Esophagus squamous epithelium (tissue), 5 donors: Measurements from ENCODE around the gene SHC4. TPM values are rescaled to one million over a fixed set of nuclear protein-coding genes. Genes with fewer than 3 reads are reported as not detected.
"Not testable (repeated sequence)": the region's sequence is repeated elsewhere in the genome, so short reads cannot be mapped to it uniquely, and the experiment has no call there.

Experiments used
- DNase-seq: peaks from one replicate; lab custom pipeline; 2025; lab: John Stamatoyannopoulos, UW
- H3K27ac ChIP-seq, 4 donors: fragments of 200-600 bp; sonication (generic); one replicate each; pipeline ENCODE4 v1.5.1; 2016 to 2019; ENCODE audit warnings: mild to moderate bottlenecking in 1 of 4
- H3K27me3 ChIP-seq, 4 donors: fragments of 200-600 bp; sonication (generic); 1 replicate in 3 of 4; 2 replicates in 1 of 4; pipeline versions ENCODE4 v1.5.1 to v1.6.0; 2017 to 2021; ENCODE audit warnings: antibody characterized with exemption in 1 of 4
- H3K36me3 ChIP-seq, 3 donors: fragments of 200-600 bp; sonication (generic); one replicate each; pipeline ENCODE4 v1.5.1; 2016 to 2019
- H3K4me1 ChIP-seq, 3 donors: fragments of 200-600 bp; sonication (generic); one replicate each; pipeline ENCODE4 v1.5.1; 2017 to 2019
- H3K4me3 ChIP-seq, 4 donors: fragments of 200-600 bp; sonication (generic); 1 replicate in 3 of 4; 2 replicates in 1 of 4; pipeline ENCODE4 v1.5.1; 2016 to 2019; ENCODE audit warnings: mild to moderate bottlenecking in 2 of 4, moderate library complexity in 1 of 4
- H3K9me3 ChIP-seq, 3 donors: fragments of 200-600 bp; sonication (generic); one replicate each; pipeline ENCODE4 v1.5.1; 2016 to 2019
- POLR2A ChIP-seq, 4 donors: fragments of 450-650 bp; IDR thresholded peaks; one replicate each; pipeline ENCODE4 v1.6.1; 2017; ENCODE audit warnings: antibody characterized with exemption in 4 of 4, mild to moderate bottlenecking in 4 of 4, moderate library complexity in 3 of 4
- WGBS, 2 donors: methylation state at CpG; one replicate each; pipeline ENCODE4 v1.1.5; 2018; 5-methylcytosine and 5-hydroxymethylcytosine counted together
- intact Hi-C: fragments of 100-400 bp; cut with DNase I; formaldehyde crosslinking; loops from one replicate; pipeline ENCODE4 v1.15.0; 2022
- total RNA-seq, 4 donors: library from RNA; depleted of rRNA; stranded (reverse); fragments of >200 nt; gene quantifications; one replicate each; pipeline ENCODE4 v1.1.0, GENCODE V29; 2016
- TF ChIP-seq, protein P1 (sequence below), 6 experiments: fragments of 450-650 bp in 4 of 6; fragments of 200-600 bp in 2 of 6; sonication (generic) in 2 of 6; IDR thresholded peaks; one replicate each; pipeline ENCODE4 v1.5.1; 2016 to 2019; ENCODE audit warnings: antibody characterized with exemption in 6 of 6, mild to moderate bottlenecking in 4 of 6, moderate library complexity in 4 of 6
- donor health status: DM: yes; HTN: yes; CAD: no.

SHC4 gene
- total RNA-seq, 4 donors from 2014 or later = 0.18 to 0.50 (median 0.38) TPM; not detected in 1

DNA sequence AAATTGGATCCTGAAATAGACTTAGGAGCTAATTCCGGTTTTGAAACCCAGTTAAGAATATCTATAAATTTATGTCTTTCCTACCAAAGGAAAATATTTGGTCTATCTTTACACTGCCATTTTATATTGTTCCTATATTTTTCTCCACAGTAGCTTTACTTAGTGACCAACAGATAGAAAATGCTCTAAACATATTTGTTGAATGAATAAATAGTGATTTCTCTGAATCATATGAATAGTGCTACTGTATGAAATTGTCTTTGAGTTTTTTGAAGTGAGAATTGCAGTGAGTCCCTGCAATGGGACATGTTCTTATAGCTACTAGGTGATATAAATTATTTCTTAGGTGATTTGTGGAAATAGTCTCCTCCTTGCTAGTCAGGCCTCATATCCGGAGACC, 104.3 kb downstream of the SHC4 start:
- Histone ChIP-seq H3K4me3 (no peak overlapping the region), H3K9me3 (no peaks in the 10 kb centered on the region), H3K27me3 (no peaks in the 10 kb centered on the region), H3K27ac (no peak overlapping the region), H3K4me1 (no peaks in the 10 kb centered on the region), H3K36me3 (no peaks in the 10 kb centered on the region)
- TF ChIP-seq POLR2A (IDR thresholded peaks at IDR 0.05) = no peak
- TF ChIP-seq, protein P1, sequence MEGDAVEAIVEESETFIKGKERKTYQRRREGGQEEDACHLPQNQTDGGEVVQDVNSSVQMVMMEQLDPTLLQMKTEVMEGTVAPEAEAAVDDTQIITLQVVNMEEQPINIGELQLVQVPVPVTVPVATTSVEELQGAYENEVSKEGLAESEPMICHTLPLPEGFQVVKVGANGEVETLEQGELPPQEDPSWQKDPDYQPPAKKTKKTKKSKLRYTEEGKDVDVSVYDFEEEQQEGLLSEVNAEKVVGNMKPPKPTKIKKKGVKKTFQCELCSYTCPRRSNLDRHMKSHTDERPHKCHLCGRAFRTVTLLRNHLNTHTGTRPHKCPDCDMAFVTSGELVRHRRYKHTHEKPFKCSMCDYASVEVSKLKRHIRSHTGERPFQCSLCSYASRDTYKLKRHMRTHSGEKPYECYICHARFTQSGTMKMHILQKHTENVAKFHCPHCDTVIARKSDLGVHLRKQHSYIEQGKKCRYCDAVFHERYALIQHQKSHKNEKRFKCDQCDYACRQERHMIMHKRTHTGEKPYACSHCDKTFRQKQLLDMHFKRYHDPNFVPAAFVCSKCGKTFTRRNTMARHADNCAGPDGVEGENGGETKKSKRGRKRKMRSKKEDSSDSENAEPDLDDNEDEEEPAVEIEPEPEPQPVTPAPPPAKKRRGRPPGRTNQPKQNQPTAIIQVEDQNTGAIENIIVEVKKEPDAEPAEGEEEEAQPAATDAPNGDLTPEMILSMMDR (IDR thresholded peaks at IDR 0.05) = no peak
- DNase-seq = no peak
- intact Hi-C loops = no loop called here
- WGBS, 2 donors = 94 to 95% methylated on average over 2 of the region's 2 CpGs

DNA sequence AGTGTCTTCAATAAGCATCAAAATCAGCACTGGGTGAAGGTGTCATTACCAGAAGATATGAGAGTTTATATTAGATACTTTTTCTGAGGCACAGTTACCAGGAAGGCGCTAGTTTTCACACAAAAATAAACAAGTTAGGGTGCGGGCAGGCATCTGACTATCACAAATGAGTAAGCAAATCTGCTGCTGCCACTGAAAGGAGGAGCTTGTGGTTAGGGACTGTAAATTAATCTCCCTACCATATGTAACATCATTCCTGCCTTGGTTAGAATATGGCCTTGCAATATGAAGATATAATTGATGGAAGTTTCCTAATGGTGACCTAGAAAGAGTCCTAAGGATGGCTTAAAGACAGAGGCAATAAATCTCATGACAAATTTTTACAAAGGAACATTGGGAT, 105.3 kb downstream of the SHC4 start:
- Histone ChIP-seq H3K36me3 (no peaks in the 10 kb centered on the region), H3K27me3 (no peaks in the 10 kb centered on the region), H3K9me3 (no peaks in the 10 kb centered on the region), H3K4me1 (no peaks in the 10 kb centered on the region), H3K4me3 (no peak overlapping the region), H3K27ac (no peak overlapping the region)
- no peak for DNase-seq
- intact Hi-C loops = no loop called here
- WGBS, 2 donors = 43 to 47% methylated on average over 2 of the region's 2 CpGs
- no peak for TF ChIP-seq POLR2A (IDR thresholded peaks at IDR 0.05)
- TF ChIP-seq, protein P1 (IDR thresholded peaks at IDR 0.05) = no peak

DNA sequence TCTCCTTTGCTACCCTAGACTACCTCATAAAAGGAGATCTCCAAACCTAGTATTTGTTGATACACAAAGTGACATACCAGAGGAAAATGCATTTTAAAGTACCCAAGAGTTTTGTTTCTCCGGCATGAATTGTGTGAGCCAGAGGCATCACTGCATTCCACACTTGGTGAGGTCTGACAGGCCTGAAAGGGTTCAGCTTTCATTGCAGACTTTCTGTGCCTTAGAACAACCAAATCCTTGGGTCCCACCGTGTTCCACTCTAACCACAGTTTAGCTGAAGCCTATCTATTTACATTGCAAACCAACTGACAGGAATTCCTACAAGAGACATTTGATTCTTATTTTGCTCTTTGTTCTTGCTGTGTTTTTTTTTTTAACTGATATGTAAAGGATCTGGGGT, 106.8 kb downstream of the SHC4 start:
- 50 to 61% methylated on average over 2 of the region's 2 CpGs for WGBS, 2 donors
- Histone ChIP-seq H3K27ac (no peak overlapping the region), H3K36me3 (no peaks in the 10 kb centered on the region), H3K27me3 (no peaks in the 10 kb centered on the region), H3K4me3 (no peak overlapping the region), H3K4me1 (no peaks in the 10 kb centered on the region), H3K9me3 (no peaks in the 10 kb centered on the region)
- TF ChIP-seq POLR2A (IDR thresholded peaks at IDR 0.05) = no peak
- TF ChIP-seq, protein P1 (IDR thresholded peaks at IDR 0.05) = no peak
- DNase-seq = no peak
- intact Hi-C loops = no loop called here

DNA sequence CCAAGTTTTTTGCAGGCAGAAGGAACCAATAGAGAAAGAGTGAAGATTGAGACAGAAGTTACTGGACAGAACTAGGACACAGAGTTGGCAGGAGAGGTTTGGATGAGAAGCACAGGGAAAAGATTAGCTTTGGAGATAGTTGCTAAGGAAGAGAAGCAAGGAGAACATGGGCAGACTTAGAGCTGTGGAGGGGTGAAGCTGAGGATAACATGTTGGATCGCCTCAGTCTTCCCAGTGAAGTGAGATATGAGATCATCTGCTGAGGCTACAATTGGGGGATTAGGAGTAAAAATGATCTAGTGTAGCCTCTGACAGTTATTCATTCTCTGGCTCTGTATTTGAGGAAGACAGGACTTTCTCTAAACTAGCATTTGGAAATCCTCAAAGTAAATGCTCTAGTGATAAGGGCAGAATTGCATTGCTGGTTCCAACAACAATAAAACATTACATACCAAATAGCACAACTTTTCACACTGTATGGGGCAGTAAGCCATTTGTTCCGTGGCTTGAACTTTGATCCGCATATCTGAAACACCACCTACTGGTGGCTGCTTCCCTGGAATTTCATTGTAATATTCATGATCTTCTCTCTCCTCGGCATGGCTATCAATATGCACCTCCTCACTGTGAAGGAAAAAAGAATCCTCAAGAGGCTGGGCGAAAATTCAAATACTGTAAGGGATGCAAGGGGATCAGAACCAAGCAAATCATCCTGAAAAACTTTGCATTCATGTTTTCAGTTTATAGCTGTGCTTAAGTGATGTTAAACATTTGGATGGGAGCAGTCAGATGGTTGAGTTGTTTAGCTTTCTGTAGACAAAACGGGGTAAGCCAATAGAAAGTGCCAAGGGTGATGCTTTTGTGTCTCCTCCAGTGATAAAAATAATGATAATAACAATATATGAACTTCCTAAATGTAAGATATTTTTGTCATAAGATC, 107.9 kb downstream of the SHC4 start:
- H3K4me3 ChIP-seq = no peak overlapping the region
- TF ChIP-seq POLR2A (IDR thresholded peaks at IDR 0.05) = no peak
- TF ChIP-seq, protein P1 (IDR thresholded peaks at IDR 0.05) = peak in 5 of 6 experiments; percentile 33 to 53 (median 37)
- WGBS, 2 donors = 18 to 28% methylated on average over 6 of the region's 6 CpGs
- H3K9me3 ChIP-seq = no peaks in the 10 kb centered on the region
- peak overlapping the region in 2 of 4 donors; percentile 6 to 15 for H3K27ac ChIP-seq
- intact Hi-C loops = no loop called here
- no peak for DNase-seq
- H3K36me3 ChIP-seq = no peaks in the 10 kb centered on the region
- H3K4me1 ChIP-seq = no peaks in the 10 kb centered on the region
- H3K27me3 ChIP-seq = no peaks in the 10 kb centered on the region

DNA sequence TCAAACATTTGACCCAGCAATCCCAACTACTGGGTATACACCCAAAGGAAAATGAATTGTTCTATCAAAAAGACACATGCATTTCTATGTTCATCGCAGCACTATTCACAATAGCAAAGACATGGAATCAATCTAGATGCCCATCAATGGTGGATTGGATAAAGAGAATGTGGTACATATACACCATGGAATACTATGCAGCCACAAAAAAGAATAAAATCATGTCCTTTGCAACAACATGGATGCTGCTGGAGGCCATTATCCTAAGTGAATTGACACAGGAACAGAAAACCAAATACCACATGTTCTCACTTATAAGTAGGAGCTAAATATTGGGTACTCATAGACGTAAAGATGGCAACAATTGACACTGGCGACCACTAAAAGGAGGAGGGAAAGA, 109.3 kb downstream of the SHC4 start:
- 91 to 96% methylated on average over 3 of the region's 3 CpGs for WGBS, 2 donors
- H3K4me3 ChIP-seq, H3K9me3 ChIP-seq, H3K4me1 ChIP-seq, H3K36me3 ChIP-seq, intact Hi-C loops, H3K27ac ChIP-seq, DNase-seq, H3K27me3 ChIP-seq: not testable (repeated sequence)
